AML-193 (cell line): ENCODE data around the gene SPATA3.
"Not testable (repeated sequence)": the region's sequence is repeated elsewhere in the genome, so short reads cannot be mapped to it uniquely, and the experiment has no call there.

ENCODE experiments used
- DNase-seq, 2 experiments: peaks; one replicate each; lab custom pipeline; 2025; lab: John Stamatoyannopoulos, UW

The SPATA3 gene

GRCh38 chr2:230995821-230996220 is at the start of gene SPATA3:
SPATA3 (plus strand) TSS chr2:230996121; CDS start chr2:230996234, 113 bp downstream.
- DNase-seq, result no peak

DNA sequence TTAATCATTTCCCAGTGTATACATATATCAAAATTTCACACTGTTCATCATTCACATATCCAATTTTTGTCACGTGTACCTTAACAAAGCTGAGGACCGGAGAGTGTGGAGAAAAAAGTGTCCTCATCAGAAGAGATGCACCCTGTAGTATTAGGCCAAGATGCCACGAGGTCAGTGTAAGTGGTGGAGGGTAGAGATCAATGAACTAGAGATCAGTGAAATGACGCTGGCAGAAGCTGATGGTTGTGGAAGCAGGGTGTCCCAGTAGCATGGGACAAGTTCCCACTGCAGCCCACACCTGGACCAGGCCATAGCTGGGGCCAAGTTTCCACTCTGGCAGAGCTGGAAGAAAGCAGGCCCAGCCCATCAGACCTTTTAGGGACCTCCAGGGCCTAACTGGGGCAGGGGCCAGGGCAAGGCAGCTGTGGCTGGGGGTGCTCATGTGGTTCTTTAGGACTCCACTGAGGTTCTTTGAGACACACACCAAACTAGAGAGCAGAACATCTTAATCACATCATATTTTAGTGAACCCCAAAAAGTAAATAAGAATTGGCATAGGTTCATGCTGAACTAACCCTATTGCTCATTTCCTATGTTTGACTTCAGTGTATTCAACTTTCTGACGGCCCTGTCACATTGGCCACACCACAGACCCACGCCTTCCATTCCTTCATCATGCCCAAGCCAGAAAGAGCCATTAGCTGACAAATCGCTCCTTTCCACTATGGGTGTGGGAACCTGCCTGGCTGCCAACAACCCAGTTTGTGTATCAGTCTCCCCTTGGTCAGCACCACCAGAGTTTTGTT is 49.3 kb upstream of the SPATA3 start:
- no peak for DNase-seq

GRCh38 chr2:230947235-230947576 is 48.7 kb upstream of the SPATA3 start:
- DNase-seq, result no peak

- DNase-seq, result no peak
Measured at GRCh38 chr2:230947908-230948365, 48.0 kb upstream of the SPATA3 start.

GRCh38 chr2:230949966-230950873 is 45.7 kb upstream of the SPATA3 start:
- no peak for DNase-seq

DNA sequence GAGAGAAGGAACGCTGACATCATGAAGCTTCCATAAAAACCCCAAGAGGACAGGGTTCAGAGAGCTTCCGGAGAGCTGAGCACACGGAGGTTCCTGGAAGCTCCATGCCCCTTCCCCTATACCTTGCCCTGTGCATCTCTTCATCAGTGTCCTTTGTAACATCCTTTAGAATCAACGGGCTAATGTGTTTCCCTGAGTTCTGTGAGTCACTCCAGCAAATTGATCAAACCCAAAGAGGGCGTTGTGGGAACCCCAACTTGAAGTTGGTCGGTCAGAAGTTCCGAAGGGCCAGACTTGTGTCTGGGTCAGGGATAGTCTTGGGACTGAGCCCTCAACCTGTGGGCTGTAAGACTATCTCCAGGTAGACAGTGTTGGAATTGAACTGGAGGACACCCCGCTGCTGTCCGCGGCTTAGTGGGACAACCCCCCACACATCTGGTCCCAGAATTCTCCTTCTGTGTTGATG is 45.0 kb upstream of the SPATA3 start:
- DNase-seq, result no peak

GRCh38 chr2:230951396-230951795 is 44.5 kb upstream of the SPATA3 start:
- no peak for DNase-seq

DNA sequence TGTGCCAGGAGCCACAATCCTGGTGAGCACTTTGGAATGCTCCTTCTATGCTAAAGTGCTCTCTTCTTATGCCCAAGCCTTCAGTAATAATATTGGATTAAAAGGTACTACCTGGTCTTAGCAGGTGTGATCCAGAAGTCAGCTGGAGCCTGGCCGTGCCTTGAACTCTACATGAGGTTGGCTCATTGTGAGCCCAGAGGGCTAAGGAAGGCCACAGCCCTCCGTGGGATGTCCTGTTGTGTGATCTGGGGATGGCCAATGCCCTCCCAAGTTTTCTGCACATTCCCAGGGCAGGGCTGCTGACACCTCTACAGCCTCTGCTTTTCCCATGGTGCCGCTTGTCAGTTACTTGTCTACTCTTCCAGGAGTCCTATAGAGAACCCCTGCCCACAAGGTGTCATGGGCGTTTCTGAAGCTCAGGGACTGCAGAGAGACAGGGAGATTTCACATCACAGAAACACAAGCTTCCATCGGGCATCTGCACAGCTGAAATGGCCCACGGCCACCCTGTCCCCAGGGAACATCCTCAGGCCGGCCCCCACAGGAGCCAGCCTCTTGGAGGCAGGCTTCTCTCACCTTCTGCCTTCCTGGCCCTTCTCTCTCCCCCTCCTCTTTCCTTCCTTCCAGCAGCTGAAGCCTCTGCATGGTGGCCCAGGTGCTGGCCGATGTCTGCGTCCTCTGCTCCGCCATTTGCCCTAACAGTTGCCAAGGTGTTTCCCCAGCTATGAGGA is 43.5 kb upstream of the SPATA3 start:
- DNase-seq, result no peak

DNA sequence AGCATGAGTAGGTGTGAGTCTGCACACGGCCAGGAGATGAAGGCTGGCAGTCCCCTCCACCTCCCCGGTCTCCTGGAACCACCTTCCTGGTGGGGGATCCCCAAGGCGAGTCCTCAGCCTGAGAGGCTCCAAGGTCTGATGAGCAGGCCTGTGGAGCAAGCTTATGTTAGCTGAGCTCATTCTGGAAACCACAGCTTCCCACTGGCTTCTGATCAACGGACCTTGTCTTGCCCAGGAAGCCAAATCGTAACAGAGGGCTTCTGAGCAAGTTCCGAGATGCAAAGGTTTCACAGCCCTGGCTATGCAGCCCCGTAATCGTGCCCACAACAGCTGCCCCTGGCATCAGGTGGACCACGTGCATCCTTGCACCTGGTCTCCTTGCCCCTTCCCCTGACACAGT is 42.1 kb upstream of the SPATA3 start:
- no peak for DNase-seq

DNA sequence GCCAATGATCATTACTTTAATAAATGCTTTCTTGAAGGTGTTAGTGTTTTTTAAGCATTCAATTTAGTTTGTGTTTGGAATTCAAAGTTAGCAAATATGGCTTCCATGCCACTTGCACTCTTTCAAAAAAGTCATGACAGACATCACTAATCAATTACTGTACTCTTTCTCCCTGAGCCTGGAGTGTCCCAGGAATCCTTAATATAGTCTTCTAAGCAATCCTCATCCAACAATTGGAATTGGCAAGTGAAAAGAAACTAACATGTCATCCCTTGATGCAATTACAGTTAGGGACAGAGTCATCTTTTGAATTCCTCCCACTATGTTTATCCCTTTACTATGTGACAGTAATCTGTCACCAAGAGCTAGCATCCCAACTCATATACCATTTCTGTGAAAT is 41.2 kb upstream of the SPATA3 start:
- DNase-seq, result no peak

DNA sequence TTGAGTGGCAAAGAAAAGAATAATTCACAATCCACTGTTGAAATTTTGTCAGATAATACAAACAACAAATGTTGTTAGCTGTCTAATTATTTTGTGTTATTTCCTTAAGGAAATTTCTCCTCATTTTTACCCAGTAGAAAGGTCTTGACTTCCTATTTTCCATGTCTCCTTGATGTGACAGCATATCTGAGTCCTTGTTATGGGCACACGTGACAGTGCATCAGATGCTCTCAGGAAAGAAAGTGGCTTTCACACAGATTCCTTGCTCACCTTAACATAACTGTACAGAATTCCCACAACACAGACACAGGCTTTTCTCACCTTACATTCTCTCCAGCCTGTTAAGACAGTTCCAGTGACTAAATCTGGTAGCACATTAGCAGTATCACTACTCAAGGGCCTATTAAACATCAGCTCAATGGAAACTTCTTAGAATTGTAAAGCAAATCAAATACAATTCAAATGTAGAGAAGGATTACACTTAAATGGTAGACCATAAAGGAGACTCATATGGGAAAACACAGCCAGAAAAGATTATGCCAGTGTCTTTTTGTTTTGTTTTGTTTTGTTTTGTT is 40.7 kb upstream of the SPATA3 start:
- DNase-seq, result no peak

DNA sequence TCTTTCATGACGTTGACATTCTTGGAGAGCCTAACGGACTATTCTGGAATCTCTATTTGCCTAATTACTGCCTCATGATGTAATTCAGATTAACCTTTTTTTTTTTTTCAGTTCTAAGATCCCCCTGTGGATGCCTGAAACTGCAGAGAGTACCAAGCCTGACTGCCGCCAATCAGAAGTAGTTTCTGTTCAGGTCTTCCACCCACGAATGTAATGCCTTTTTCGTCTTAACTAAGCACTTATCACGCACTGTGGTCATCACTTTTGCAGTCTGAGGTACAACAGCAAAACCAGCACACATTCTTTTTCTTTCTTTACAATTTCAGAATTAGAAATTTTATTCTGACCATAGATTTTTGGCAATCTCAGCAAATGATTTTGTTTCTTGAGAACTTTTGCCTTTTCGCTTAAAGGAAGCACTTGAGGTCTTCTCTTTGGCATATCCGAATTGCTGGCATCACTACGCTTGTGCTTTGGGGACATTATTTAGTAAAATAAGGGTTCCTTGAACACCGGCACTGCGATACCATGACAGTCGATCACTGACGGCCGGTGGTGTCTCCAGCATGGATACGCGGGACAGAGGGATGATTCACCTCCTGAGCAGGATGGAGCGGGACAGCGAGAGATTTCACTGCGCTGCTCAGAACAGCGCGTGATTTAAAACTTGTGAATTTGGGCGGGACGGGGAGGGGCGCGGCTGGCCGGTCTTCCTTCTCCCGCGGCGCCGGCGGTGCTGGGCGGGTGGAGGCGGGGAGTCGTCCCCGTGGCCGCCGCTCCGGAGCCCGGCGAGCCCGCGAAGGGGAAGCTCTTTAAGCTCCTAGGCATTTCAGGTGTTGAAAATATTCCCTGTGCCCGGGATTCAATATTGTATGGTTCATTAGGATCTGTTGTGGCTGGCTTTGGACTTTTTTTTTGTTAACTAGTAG is 38.8 kb upstream of the SPATA3 start:
- DNase-seq, result no peak

DNA sequence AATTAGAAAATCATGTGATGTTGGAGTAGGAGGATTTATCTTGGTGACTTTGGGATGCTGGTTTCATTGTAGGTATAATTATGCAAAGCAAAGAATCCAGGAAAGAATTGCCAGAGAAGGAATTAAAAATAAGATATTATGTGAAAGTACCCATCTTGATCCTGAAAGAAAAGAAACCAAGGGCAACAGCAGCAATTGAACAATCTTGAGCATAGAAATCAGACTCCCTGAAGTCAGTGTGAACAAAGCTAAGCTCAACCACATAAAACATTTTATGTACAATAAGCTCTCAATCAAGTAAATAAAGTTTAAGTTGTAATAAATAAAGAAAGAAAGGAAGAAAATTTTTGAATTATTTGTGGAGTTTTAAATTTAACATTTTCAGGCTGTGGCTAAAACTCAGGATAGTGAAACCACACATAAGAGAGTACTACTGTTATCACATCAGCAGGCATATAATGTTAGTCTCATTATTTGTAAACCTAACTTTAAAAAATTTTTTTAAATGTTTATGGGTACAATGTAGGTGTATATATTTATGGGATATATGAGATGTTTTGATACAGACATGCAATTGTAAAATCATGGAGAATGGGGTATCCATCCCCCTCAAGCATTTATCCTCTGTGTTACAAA is 38.0 kb upstream of the SPATA3 start:
- DNase-seq, result no peak

GRCh38 chr2:230958820-230959756 is 36.8 kb upstream of the SPATA3 start:
- no peak for DNase-seq

DNA sequence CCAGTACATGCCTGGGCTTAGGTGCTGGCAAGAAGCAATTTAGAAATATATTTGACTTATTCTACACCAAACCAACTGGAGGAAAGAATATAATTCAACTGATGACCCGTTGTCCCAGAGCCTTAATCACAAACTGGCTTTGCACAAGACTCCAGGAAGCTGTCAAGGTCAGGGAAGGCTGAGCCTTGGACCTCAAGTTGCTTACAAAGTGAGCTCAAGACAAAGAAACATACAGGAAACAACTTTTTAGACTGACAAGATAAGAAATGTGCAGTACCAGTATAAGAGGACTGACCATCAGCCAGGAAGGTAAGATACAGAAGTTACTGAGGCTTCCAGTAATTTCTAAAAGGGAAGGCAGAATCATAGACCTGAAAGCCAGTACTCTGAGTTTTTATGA is 35.9 kb upstream of the SPATA3 start:
- no peak for DNase-seq

DNA sequence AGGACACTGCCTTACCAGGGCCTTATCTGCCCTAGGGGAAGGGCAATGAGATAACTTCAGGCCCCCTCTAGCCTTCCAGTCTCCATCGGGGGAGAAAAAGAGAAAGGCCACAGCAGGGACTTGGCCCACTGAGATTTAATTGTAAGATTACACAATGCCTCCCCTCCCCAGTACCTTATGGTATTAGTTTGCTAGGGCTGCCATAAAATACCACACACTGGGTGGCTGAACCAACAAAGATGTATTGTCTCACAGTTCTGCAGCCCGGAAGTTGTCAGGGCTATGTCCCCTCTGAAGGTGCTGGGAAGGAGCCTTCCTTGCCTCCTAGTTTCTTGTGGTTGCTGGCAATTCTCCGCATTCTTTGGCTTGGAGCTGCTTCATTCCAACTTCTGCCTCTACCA is 34.8 kb upstream of the SPATA3 start:
- no peak for DNase-seq

- DNase-seq, result no peak
Measured at GRCh38 chr2:230964136-230964730, 31.7 kb upstream of the SPATA3 start.

DNA sequence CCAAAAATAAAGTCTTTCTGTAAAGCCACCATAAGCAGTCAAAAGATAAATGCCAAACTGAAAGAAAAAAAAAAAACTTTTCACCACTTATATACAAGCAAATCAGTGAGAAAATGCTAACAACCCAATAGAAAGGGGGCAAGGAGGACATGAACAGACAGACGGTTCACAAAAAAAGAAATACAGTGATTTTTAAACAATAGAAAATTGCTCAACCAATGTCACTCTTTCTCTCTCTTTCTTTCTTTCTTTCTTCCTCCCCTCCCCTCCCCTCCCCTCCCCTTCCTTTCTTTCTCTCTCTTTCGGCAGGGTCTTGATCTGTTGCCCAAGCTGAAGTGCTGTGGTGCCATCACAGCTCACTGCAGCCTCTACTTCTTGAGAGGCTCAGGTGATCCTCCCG is 28.8 kb upstream of the SPATA3 start:
- no peak for DNase-seq

- not testable (repeated sequence) for DNase-seq
Measured at GRCh38 chr2:230968314-230968713, 27.6 kb upstream of the SPATA3 start.
